ENCODE results near the gene ZNF524.
"Not testable (repeated sequence)": the region's sequence is repeated elsewhere in the genome, so short reads cannot be mapped to it uniquely, and the experiment has no call there.

DNA sequence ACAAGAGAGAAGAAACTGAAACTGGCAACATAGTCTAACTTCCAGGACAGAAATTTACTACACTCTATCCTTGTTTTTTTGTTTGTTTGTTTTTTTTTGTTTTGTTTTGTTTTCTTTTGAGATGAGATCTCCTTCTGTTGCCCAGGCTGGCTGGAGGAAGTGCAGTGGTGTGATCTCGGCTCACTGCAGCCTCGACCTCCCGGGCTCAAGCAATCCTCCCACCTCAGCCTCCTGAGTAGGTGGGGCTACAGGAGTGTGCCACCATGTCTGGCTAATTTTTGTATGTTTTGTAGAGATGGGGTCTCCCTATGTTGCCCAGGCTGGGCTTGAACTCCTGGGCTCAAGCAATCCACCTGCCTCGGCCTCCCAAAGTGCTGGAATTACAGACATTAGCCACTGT, 17.8 kb upstream of the ZNF524 start:
- TF ChIP-seq, protein P1, sequence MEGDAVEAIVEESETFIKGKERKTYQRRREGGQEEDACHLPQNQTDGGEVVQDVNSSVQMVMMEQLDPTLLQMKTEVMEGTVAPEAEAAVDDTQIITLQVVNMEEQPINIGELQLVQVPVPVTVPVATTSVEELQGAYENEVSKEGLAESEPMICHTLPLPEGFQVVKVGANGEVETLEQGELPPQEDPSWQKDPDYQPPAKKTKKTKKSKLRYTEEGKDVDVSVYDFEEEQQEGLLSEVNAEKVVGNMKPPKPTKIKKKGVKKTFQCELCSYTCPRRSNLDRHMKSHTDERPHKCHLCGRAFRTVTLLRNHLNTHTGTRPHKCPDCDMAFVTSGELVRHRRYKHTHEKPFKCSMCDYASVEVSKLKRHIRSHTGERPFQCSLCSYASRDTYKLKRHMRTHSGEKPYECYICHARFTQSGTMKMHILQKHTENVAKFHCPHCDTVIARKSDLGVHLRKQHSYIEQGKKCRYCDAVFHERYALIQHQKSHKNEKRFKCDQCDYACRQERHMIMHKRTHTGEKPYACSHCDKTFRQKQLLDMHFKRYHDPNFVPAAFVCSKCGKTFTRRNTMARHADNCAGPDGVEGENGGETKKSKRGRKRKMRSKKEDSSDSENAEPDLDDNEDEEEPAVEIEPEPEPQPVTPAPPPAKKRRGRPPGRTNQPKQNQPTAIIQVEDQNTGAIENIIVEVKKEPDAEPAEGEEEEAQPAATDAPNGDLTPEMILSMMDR (IDR thresholded peaks at IDR 0.05; ENCODE audit: insufficient read depth, low read length), result not testable (repeated sequence)
- TF ChIP-seq, protein P2, sequence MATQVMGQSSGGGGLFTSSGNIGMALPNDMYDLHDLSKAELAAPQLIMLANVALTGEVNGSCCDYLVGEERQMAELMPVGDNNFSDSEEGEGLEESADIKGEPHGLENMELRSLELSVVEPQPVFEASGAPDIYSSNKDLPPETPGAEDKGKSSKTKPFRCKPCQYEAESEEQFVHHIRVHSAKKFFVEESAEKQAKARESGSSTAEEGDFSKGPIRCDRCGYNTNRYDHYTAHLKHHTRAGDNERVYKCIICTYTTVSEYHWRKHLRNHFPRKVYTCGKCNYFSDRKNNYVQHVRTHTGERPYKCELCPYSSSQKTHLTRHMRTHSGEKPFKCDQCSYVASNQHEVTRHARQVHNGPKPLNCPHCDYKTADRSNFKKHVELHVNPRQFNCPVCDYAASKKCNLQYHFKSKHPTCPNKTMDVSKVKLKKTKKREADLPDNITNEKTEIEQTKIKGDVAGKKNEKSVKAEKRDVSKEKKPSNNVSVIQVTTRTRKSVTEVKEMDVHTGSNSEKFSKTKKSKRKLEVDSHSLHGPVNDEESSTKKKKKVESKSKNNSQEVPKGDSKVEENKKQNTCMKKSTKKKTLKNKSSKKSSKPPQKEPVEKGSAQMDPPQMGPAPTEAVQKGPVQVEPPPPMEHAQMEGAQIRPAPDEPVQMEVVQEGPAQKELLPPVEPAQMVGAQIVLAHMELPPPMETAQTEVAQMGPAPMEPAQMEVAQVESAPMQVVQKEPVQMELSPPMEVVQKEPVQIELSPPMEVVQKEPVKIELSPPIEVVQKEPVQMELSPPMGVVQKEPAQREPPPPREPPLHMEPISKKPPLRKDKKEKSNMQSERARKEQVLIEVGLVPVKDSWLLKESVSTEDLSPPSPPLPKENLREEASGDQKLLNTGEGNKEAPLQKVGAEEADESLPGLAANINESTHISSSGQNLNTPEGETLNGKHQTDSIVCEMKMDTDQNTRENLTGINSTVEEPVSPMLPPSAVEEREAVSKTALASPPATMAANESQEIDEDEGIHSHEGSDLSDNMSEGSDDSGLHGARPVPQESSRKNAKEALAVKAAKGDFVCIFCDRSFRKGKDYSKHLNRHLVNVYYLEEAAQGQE (IDR thresholded peaks at IDR 0.05; ENCODE audit: insufficient replicate concordance, low read depth), result not testable (repeated sequence)
- TF ChIP-seq SPI1 (IDR thresholded peaks at IDR 0.05; ENCODE audit: borderline replicate concordance, low read depth); POLR2AphosphoS5 (IDR thresholded peaks at IDR 0.05; ENCODE audit: low read depth): not testable (repeated sequence)
